Activated CD8-positive, alpha-beta memory T cell treated with anti-CD3 and anti-CD28 coated beads for 1 hour (primary cell): Measurements from ENCODE around the gene APBB1.

Experiments
- DNase-seq, 2 donors: peaks; one replicate each; pipeline ENCODE4 v3.0.0-alpha.2; 2020; ENCODE audit warnings: low read depth in 1 of 2; ENCODE audit errors: extremely low read depth in 1 of 2

APBB1 gene

GRCh38 chr11:6354651-6355485 lies 64.0 kb downstream of the APBB1 start:
- no peak for DNase-seq

GRCh38 chr11:6353367-6353987 lies 65.4 kb downstream of the APBB1 start:
- peak in 1 of 2 donors; percentile 28 for DNase-seq

- no peak for DNase-seq
These were observed 67.0 kb downstream of the APBB1 start for GRCh38 chr11:6351782-6352382.

GRCh38 chr11:6350486-6350885 lies 68.4 kb downstream of the APBB1 start:
- DNase-seq: no peak

- DNase-seq: no peak
These were observed 68.9 kb downstream of the APBB1 start for GRCh38 chr11:6350043-6350442.

GRCh38 chr11:6345366-6345765 lies 73.5 kb downstream of the APBB1 start:
- DNase-seq: no peak
